BLaER1 treated with 17β-estradiol and CSF1 and Interleukin-3, amounts not matched to agents 10 nM and 100 nM (cell line): Measurements from ENCODE around the gene DHX8.

ENCODE experiments used
- H3K27ac ChIP-seq, 11 experiments: shearing (Covaris generic); formaldehyde crosslinking; 2 replicates each; pipeline ENCODE4 v1.8.1; 2022
- H3K27me3 ChIP-seq, 11 experiments: shearing (Covaris generic); formaldehyde crosslinking; 2 replicates each; pipeline ENCODE4 v1.8.1; 2022
- H3K36me3 ChIP-seq, 11 experiments: shearing (Covaris generic); formaldehyde crosslinking; 2 replicates each; pipeline ENCODE4 v1.8.1; 2022
- H3K4me1 ChIP-seq, 10 experiments: shearing (Covaris generic); formaldehyde crosslinking; 2 replicates each; pipeline ENCODE4 v1.8.1; 2022
- H3K4me2 ChIP-seq, 11 experiments: shearing (Covaris generic); formaldehyde crosslinking; 2 replicates each; pipeline ENCODE4 v1.8.1; 2022
- H3K4me3 ChIP-seq, 10 experiments: shearing (Covaris generic); formaldehyde crosslinking; 2 replicates each; pipeline ENCODE4 v1.8.1; 2022
- H3K9ac ChIP-seq, 11 experiments: shearing (Covaris generic); formaldehyde crosslinking; 2 replicates each; pipeline ENCODE4 v1.8.1; 2022
- H3K9me3 ChIP-seq, 11 experiments: shearing (Covaris generic); formaldehyde crosslinking; replicated peaks in 1 of 11; 2 replicates each; pipeline ENCODE4 v1.8.1; 2022
- H4K20me1 ChIP-seq, 11 experiments: shearing (Covaris generic); formaldehyde crosslinking; 2 replicates each; pipeline ENCODE4 v1.8.1; 2022
- Cebpa-rat ChIP-seq, 11 experiments: shearing (Covaris generic); IDR thresholded peaks; 2 replicates each; pipeline ENCODE4 v1.8.1; 2022

Gene DHX8

DNA sequence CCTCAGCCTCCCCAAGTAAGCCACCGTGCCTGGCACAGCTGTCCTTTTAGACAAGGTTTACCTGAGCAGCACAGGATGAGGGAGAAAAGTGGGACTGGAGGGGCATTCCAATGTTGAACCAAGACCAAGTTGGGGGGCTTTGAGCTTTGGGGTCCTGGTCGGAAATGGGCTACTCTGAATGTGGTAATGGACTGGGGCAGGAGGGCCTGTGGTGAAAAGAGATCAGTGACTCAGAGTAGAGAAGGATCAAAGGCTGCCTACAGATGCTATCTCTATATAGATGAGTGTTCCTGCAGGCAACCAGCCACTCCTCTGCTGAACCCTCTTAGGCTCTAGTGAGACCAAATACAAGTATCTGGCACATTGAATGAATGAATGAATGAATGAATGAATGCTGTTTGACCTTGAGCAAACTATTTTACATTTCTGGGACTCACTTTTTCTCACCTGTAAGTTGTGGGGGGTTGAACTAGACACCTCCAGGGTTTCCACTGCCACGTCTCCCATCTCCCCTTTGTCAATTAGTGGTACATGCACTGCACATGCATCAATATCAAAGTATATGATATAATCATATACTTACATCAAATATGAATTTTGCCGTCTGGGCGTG, 88.7 kb downstream of the DHX8 start:
- H3K4me2 ChIP-seq = no peak overlapping the region
- H3K27me3 ChIP-seq = no peaks in the 10 kb centered on the region
- H3K4me3 ChIP-seq = no peak overlapping the region
- H3K9ac ChIP-seq = no peak overlapping the region
- peaks cover under 1 to 39% (median 33%) of the 10 kb centered on the region in 10 experiments for H3K4me1 ChIP-seq
- TF ChIP-seq Cebpa-rat (IDR thresholded peaks at IDR 0.05) = no peak
- H3K27ac ChIP-seq = no peak overlapping the region
- no peaks in the 10 kb centered on the region for H3K9me3 ChIP-seq
- no peaks in the 10 kb centered on the region for H3K36me3 ChIP-seq
- no peaks in the 10 kb centered on the region for H4K20me1 ChIP-seq

DNA sequence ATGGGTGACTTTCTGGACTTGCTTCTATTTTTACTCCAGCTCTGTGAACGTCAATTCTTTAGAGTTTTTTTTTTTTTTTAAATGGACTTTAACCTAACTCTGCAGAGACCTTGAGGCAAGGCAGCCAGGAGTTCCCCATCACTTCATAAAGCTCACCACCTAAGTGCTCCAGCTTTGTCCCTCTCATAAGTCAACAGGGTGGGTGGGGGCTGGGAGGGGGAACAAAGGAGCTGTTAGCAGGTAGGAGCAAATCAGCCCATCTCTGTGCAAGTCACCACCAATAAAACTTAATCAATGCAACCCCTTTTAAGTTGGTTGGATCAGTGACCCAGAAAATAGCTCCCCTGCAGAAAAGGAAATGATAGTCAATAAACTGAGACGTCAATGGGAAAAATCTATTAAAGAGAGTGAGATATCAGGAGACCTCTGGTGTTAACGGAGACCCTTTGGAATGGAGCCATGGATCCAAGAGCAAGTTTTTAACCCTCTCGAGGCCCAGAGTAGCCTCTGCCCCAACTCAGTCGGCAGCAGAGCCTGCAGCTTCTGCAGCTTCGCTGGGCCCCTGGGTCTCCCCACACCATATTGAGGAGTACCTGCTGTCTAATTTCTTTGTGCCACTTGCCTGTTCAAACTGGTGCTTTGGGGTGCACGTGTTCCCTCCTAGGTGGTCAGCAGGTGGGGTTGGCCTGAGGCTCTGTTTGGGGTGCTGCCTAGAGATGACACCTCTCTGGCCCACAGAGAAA, 90.0 kb downstream of the DHX8 start:
- no peaks in the 10 kb centered on the region for H3K36me3 ChIP-seq
- H3K9me3 ChIP-seq = no peaks in the 10 kb centered on the region
- H3K4me3 ChIP-seq = no peak overlapping the region
- 0 out of 22 replicates have a peak overlapping the region, but pooled peaks of 1 of the 11 experiments have one; percentile 33 for H3K4me2 ChIP-seq
- no peaks in the 10 kb centered on the region for H3K27me3 ChIP-seq
- no peaks in the 10 kb centered on the region for H4K20me1 ChIP-seq
- TF ChIP-seq Cebpa-rat (IDR thresholded peaks at IDR 0.05) = no peak
- no peak overlapping the region for H3K27ac ChIP-seq
- H3K9ac ChIP-seq = no peak overlapping the region
- H3K4me1 ChIP-seq = peaks cover 14 to 47% (median 42%) of the 10 kb centered on the region in 10 experiments

DNA sequence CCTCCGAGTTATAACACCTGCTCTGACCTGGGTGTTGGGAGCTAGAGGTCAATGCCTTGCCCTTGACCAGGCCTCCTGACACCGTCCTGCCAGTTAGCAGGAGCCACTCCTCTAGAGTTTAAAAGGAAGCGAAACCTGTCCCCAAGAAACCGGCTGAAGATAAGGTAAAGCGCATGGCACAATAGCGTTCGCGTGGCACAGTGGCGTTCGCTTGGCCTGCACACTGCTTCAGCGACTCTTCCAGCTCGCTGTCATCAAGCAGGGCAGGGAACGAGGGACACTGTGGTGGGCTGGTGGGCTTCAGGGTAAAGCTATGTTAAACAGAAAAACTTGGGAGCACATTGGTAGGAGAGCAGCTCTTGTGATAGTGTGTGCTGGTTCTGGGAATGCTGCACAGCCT, 90.6 kb downstream of the DHX8 start:
- H3K4me2 ChIP-seq = peak overlapping the region in 3 of 11 experiments; percentile 33 to 61 (median 56); a peak in 3 of 22 replicates
- peaks cover 18 to 53% (median 48%) of the 10 kb centered on the region in 10 experiments for H3K4me1 ChIP-seq
- H3K4me3 ChIP-seq = no peak overlapping the region
- no peaks in the 10 kb centered on the region for H3K27me3 ChIP-seq
- H4K20me1 ChIP-seq = no peaks in the 10 kb centered on the region
- TF ChIP-seq Cebpa-rat (IDR thresholded peaks at IDR 0.05) = no peak
- H3K27ac ChIP-seq = no peak overlapping the region
- no peak overlapping the region for H3K9ac ChIP-seq
- no peaks in the 10 kb centered on the region for H3K9me3 ChIP-seq
- H3K36me3 ChIP-seq = no peaks in the 10 kb centered on the region

DNA sequence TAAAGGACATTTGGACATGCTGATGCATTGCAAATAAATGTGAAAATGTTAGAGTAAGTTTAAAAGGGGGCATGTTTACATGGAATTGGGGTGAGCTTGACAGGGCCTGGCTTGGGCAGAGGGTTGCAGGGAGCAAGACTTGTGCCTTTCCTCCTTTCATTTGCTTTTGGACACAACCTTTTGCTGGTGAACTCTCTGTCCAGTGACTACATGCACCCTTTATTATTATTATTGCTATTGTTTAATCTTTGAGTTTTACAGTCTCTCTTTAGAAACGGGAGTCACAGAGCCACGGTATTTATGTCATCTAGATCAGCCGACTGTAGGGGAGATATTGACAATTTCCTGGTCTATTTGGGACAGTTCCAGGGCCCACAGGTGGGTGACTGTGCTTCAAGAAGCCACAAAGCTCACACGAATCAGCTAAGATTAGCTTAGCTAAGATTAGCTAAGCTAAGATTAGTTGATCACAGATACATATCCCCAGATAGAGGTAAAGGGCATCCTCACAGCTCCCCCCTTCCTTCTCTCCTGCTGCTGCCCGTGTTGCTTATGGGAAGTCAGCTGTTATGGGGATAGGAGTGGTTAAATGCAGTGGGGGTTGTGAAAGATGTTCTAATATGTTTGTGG, 91.2 kb downstream of the DHX8 start:
- Histone ChIP-seq H3K27me3 (no peaks in the 10 kb centered on the region), H3K4me3 (no peak overlapping the region), H3K27ac (no peak overlapping the region), H3K4me1 (peaks cover 18 to 58% (median 49%) of the 10 kb centered on the region in 10 experiments), H3K9me3 (no peaks in the 10 kb centered on the region), H4K20me1 (no peaks in the 10 kb centered on the region), H3K36me3 (no peaks in the 10 kb centered on the region), H3K9ac (peak overlapping the region in 3 of 11 experiments; percentile 4 to 35 (median 25); a peak in 3 of 22 replicates), H3K4me2 (peak overlapping the region in 8 of 11 experiments; percentile 21 to 69 (median 56); a peak in 15 of 22 replicates)
- TF ChIP-seq Cebpa-rat (IDR thresholded peaks at IDR 0.05) = no peak
